PC-3 (cell line): ENCODE results near the gene DACT2.

Experiments
- EZH2 ChIP-seq: fragments of 300-600 bp; sonication (generic); IDR thresholded peaks from one replicate; pipeline ENCODE4 v1.6.1; 2017; ENCODE audit warnings: antibody characterized with exemption, mild to moderate bottlenecking, low read length; ENCODE audit not compliant: unreplicated experiment
- TF ChIP-seq, protein P1 (sequence below): fragments of 300-600 bp; sonication (generic); conservative IDR thresholded peaks from 2 replicates; pipeline ENCODE4 v1.5.1; 2017; ENCODE audit warnings: antibody characterized with exemption, low read depth, mild to moderate bottlenecking, low read length

DNA sequence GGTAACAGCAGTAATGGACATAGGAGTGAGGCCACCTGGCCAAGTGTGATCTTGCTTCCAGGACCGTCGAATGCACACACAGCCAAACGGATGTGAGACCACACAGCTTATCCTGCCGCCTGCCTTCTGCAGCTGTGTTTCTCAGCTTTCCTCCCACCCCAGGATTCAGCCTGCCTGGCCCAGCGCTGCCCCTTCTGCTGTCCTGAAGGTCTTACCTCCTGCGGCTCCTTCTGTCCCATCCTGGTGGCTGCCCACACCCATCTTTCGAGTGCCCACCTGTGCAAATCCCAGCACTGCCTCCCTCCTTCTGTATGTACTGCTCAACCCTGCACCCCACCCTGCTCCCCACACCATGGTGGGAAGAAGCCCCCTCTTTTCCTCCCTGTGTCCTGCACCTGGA, 49.4 kb upstream of the DACT2 start:
- no peak for TF ChIP-seq EZH2
- TF ChIP-seq, protein P1, sequence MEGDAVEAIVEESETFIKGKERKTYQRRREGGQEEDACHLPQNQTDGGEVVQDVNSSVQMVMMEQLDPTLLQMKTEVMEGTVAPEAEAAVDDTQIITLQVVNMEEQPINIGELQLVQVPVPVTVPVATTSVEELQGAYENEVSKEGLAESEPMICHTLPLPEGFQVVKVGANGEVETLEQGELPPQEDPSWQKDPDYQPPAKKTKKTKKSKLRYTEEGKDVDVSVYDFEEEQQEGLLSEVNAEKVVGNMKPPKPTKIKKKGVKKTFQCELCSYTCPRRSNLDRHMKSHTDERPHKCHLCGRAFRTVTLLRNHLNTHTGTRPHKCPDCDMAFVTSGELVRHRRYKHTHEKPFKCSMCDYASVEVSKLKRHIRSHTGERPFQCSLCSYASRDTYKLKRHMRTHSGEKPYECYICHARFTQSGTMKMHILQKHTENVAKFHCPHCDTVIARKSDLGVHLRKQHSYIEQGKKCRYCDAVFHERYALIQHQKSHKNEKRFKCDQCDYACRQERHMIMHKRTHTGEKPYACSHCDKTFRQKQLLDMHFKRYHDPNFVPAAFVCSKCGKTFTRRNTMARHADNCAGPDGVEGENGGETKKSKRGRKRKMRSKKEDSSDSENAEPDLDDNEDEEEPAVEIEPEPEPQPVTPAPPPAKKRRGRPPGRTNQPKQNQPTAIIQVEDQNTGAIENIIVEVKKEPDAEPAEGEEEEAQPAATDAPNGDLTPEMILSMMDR: no peak
